Fibroblast of lung (primary cell): Measurements from ENCODE around the gene SLC31A1.

Experiments
- EZH2 ChIP-seq: IDR thresholded peaks from 2 replicates; pipeline ENCODE4 v1.5.1; 2012; ENCODE audit warnings: low read length, control low read depth, mild to moderate bottlenecking; ENCODE audit errors: missing control alignments
- TF ChIP-seq, protein P1 (sequence below), 2 donors: IDR thresholded peaks in 1 of 2; conservative IDR thresholded peaks in 1 of 2; 1 replicate in 1 of 2; 2 replicates in 1 of 2; pipeline ENCODE4 v1.5.1; 2011 to 2012; ENCODE audit warnings: low read length in 2 of 2, control low read depth in 1 of 2, inconsistent platforms in 1 of 2, low read depth in 1 of 2, mild to moderate bottlenecking in 1 of 2

DNA sequence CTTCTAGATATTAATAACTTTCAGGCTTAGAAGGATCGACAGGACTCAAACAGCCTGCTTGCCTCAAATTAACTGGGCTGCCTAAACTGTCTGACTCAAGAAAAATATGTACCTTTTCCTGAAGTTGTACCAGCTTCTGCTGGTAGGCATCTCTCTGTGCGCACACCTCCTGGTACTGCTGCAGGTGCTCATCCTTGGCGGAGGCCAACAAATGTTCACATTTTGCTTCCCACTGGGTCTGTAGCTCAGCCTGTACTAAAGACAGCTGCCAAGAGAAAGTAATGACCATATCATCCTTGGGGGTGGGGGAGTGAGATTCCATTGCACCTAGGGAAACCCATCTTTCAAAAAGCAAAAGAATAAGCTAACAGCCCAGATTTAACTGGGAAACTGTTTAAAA, 48.0 kb upstream of the SLC31A1 start:
- no peak for TF ChIP-seq EZH2
- TF ChIP-seq, protein P1, sequence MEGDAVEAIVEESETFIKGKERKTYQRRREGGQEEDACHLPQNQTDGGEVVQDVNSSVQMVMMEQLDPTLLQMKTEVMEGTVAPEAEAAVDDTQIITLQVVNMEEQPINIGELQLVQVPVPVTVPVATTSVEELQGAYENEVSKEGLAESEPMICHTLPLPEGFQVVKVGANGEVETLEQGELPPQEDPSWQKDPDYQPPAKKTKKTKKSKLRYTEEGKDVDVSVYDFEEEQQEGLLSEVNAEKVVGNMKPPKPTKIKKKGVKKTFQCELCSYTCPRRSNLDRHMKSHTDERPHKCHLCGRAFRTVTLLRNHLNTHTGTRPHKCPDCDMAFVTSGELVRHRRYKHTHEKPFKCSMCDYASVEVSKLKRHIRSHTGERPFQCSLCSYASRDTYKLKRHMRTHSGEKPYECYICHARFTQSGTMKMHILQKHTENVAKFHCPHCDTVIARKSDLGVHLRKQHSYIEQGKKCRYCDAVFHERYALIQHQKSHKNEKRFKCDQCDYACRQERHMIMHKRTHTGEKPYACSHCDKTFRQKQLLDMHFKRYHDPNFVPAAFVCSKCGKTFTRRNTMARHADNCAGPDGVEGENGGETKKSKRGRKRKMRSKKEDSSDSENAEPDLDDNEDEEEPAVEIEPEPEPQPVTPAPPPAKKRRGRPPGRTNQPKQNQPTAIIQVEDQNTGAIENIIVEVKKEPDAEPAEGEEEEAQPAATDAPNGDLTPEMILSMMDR (conservative IDR thresholded peaks at IDR 0.05 in 1 of 2, IDR thresholded peaks at IDR 0.05 in 1 of 2; ENCODE audit: low read depth in 1 of 2, low read length in 2 of 2), result no peak
